Measurements from ENCODE around the gene CTNNA1. TPM values are rescaled to one million over a fixed set of nuclear protein-coding genes. Genes with fewer than 3 reads are reported as not detected.
"Not testable (repeated sequence)": the region's sequence is repeated elsewhere in the genome, so short reads cannot be mapped to it uniquely, and the experiment has no call there.

CTNNA1 gene
- total and polyA plus RNA-seq, 2 experiments from 2014 or later, result 171 to 260 TPM

GRCh38 chr5:138713247-138713646 is 40.0 kb upstream of the CTNNA1 start:
- H3K36me3 ChIP-seq, result no peaks in the 10 kb centered on the region
- TF ChIP-seq, protein P1, sequence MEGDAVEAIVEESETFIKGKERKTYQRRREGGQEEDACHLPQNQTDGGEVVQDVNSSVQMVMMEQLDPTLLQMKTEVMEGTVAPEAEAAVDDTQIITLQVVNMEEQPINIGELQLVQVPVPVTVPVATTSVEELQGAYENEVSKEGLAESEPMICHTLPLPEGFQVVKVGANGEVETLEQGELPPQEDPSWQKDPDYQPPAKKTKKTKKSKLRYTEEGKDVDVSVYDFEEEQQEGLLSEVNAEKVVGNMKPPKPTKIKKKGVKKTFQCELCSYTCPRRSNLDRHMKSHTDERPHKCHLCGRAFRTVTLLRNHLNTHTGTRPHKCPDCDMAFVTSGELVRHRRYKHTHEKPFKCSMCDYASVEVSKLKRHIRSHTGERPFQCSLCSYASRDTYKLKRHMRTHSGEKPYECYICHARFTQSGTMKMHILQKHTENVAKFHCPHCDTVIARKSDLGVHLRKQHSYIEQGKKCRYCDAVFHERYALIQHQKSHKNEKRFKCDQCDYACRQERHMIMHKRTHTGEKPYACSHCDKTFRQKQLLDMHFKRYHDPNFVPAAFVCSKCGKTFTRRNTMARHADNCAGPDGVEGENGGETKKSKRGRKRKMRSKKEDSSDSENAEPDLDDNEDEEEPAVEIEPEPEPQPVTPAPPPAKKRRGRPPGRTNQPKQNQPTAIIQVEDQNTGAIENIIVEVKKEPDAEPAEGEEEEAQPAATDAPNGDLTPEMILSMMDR (IDR thresholded peaks at IDR 0.05; ENCODE audit: low read depth, low read length), result no peak
- no peak overlapping the region for H3K4me3 ChIP-seq
- no peaks in the 10 kb centered on the region for H3K27me3 ChIP-seq
- no peak overlapping the region for H3K27ac ChIP-seq
- DNase-seq (ENCODE audit: low read depth in 1 of 2, low spot score in 1 of 2), result no peak
- peaks cover 15% of the 10 kb centered on the region for H3K4me1 ChIP-seq (ENCODE audit: low read depth)
- no peaks in the 10 kb centered on the region for H3K9me3 ChIP-seq (ENCODE audit: low read depth)

GRCh38 chr5:138714694-138715093 is 38.5 kb upstream of the CTNNA1 start:
- Histone ChIP-seq H3K36me3 (no peaks in the 10 kb centered on the region), H3K9me3 (ENCODE audit: low read depth) (no peaks in the 10 kb centered on the region), H3K27ac (no peak overlapping the region), H3K4me3 (no peak overlapping the region), H3K27me3 (no peaks in the 10 kb centered on the region), H3K4me1 (ENCODE audit: low read depth) (peaks cover 6% of the 10 kb centered on the region)
- TF ChIP-seq, protein P1 (IDR thresholded peaks at IDR 0.05; ENCODE audit: low read depth, low read length), result no peak
- no peak for DNase-seq (ENCODE audit: low read depth in 1 of 2, low spot score in 1 of 2)

DNA sequence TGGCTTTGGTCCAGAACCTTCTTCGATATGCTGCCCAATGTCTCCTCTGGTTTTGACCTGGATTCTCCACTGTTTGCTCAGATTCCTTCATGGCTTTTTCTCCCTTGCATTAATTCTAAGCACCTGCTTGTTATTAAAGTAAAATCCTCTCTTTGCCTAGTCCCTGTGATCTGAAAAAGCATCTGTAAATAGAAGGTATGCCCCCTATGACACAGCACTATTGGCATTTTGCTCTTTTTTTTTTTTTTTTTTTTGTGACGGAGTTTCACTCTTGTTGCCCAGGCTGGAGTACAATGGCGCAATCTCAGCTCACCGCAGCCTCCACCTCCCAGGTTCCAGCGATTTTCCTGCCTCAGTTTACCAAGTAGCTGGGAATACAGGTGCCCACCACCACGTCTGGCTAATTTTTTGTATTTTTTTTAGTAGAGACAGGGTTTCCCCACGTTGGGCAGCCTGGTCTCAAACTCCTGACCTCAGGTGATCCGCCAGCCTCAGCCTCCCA is 37.2 kb upstream of the CTNNA1 start:
- H3K36me3 ChIP-seq; H3K4me3 ChIP-seq; H3K27ac ChIP-seq; H3K4me1 ChIP-seq (ENCODE audit: low read depth); H3K9me3 ChIP-seq (ENCODE audit: low read depth); DNase-seq (ENCODE audit: low read depth in 1 of 2, low spot score in 1 of 2); H3K27me3 ChIP-seq: not testable (repeated sequence)

DNA sequence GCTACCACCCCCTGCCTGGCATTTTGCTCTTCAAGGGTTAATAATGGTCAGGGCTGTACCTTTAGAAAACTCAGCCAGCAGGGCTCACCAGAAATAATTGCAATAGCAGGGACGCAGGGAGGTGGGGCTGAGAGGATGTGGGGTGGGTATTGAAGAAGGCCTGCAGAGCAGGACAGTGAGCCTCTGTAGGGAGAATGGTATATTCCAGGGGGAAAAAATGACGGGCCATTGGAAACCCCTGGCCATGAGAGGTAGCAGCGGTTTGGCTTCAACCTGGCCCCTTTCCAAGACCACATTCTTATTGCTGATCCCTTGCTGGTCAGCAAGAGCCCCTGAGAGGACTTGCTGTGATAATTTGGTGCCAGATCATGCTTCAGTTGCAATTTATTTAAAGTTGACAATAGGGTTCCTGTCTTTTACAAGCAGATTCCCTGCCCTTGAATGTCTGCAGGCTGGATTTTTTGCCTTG is 36.7 kb upstream of the CTNNA1 start:
- DNase-seq (ENCODE audit: low read depth in 1 of 2, low spot score in 1 of 2), result peak; percentile 53 to 77
- H3K4me3 ChIP-seq, result no peak overlapping the region
- H3K27me3 ChIP-seq, result no peaks in the 10 kb centered on the region
- H3K9me3 ChIP-seq (ENCODE audit: low read depth), result no peaks in the 10 kb centered on the region
- H3K4me1 ChIP-seq (ENCODE audit: low read depth), result peaks cover 6% of the 10 kb centered on the region
- TF ChIP-seq, protein P1 (IDR thresholded peaks at IDR 0.05; ENCODE audit: low read depth, low read length), result no peak
- peak overlapping the region; percentile 43 for H3K27ac ChIP-seq
- no peaks in the 10 kb centered on the region for H3K36me3 ChIP-seq

DNA sequence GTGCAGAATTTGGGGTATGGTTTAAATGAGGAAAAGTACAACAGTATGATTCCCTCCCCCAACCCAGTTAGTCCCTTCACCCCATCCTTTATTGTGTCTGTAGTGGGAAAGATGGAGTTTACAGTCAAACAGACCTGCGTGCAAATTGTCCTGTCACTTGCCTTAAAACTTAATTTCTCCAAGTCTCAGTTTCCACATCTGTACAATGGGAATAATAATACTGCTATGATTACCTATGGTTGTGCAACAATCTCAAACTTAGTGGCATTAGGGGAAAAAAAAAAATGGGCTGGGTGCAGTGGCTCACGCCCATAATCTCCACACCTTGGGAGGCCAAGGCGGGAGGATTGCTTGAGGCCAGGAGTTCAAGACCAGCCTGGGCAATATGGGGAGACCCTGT is 35.8 kb upstream of the CTNNA1 start:
- TF ChIP-seq, protein P1 (IDR thresholded peaks at IDR 0.05; ENCODE audit: low read depth, low read length), result no peak
- H3K36me3 ChIP-seq, result no peaks in the 10 kb centered on the region

DNA sequence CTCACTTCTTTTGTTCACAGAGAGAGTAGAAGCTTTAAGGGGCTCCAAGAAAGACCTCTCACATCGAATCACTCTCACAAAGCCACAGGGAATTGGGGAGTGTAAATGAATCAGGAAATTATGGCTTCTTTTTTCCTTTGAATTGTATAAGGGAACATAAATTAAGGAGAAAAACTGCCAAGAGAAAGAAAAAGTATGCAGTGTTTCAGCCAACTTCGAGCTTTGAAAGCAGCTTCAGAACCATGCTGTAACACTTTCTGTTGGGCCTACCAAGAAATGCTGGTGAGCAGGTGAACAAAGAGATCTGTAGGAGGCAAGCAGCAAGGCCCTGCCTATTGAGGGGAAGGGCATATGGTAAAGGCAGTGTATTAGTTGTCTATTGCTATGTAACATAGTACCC is 33.4 kb upstream of the CTNNA1 start:
- no peak for DNase-seq (ENCODE audit: low read depth in 1 of 2, low spot score in 1 of 2)
- no peaks in the 10 kb centered on the region for H3K27me3 ChIP-seq
- TF ChIP-seq, protein P1 (IDR thresholded peaks at IDR 0.05; ENCODE audit: low read depth, low read length), result no peak
- H3K27ac ChIP-seq, result no peak overlapping the region
- H3K9me3 ChIP-seq (ENCODE audit: low read depth), result no peaks in the 10 kb centered on the region
- H3K36me3 ChIP-seq, result no peaks in the 10 kb centered on the region
- peaks cover 15% of the 10 kb centered on the region for H3K4me1 ChIP-seq (ENCODE audit: low read depth)
- no peak overlapping the region for H3K4me3 ChIP-seq

More for the DNA sequence above, 35.8 kb upstream of the CTNNA1 start:
- H3K27me3 ChIP-seq, result no peaks in the 10 kb centered on the region
- H3K4me1 ChIP-seq (ENCODE audit: low read depth), result peaks cover 6% of the 10 kb centered on the region
- H3K4me3 ChIP-seq, result no peak overlapping the region
- no peak for DNase-seq (ENCODE audit: low read depth in 1 of 2, low spot score in 1 of 2)
- no peak overlapping the region for H3K27ac ChIP-seq
- H3K9me3 ChIP-seq (ENCODE audit: low read depth), result no peaks in the 10 kb centered on the region

Measured in cardiac muscle cell (in vitro differentiated cells and primary cell).